Nephron (organoid): ENCODE measurements around the gene ARPC2.

ENCODE experiments used
- H3K27ac Mint-ChIP-seq, 3 experiments: 2 replicates each; pipeline ENCODE4 v1.8.0; 2020; ENCODE audit warnings: mixed read lengths in 3 of 3, mild to moderate bottlenecking in 2 of 3, moderate library complexity in 1 of 3
- H3K27me3 Mint-ChIP-seq: 2 replicates; pipeline ENCODE4 v1.8.0; 2021; ENCODE audit warnings: low read depth, mild to moderate bottlenecking, moderate library complexity, mixed read lengths
- H3K36me3 Mint-ChIP-seq: 2 replicates; pipeline ENCODE4 v1.8.0; 2020; ENCODE audit warnings: low read depth, mixed read lengths
- H3K4me1 Mint-ChIP-seq: 2 replicates; pipeline ENCODE4 v1.8.0; 2020; ENCODE audit warnings: mixed read lengths
- H3K4me3 Mint-ChIP-seq, 3 experiments: 2 replicates each; pipeline ENCODE4 v1.8.0; 2020; ENCODE audit warnings: mild to moderate bottlenecking in 3 of 3, mixed read lengths in 3 of 3, moderate library complexity in 2 of 3
- H3K9me3 Mint-ChIP-seq: 2 replicates; pipeline ENCODE4 v1.8.0; 2020; ENCODE audit warnings: mixed read lengths
- TF ChIP-seq, protein P1 (sequence below), 3 experiments: fragments of 200-600 bp; sonication (generic); IDR thresholded peaks; one replicate each; pipeline ENCODE4 v1.5.0; 2021; ENCODE audit warnings: antibody characterized with exemption in 3 of 3; ENCODE audit not compliant: unreplicated experiment in 3 of 3

ARPC2 gene

DNA sequence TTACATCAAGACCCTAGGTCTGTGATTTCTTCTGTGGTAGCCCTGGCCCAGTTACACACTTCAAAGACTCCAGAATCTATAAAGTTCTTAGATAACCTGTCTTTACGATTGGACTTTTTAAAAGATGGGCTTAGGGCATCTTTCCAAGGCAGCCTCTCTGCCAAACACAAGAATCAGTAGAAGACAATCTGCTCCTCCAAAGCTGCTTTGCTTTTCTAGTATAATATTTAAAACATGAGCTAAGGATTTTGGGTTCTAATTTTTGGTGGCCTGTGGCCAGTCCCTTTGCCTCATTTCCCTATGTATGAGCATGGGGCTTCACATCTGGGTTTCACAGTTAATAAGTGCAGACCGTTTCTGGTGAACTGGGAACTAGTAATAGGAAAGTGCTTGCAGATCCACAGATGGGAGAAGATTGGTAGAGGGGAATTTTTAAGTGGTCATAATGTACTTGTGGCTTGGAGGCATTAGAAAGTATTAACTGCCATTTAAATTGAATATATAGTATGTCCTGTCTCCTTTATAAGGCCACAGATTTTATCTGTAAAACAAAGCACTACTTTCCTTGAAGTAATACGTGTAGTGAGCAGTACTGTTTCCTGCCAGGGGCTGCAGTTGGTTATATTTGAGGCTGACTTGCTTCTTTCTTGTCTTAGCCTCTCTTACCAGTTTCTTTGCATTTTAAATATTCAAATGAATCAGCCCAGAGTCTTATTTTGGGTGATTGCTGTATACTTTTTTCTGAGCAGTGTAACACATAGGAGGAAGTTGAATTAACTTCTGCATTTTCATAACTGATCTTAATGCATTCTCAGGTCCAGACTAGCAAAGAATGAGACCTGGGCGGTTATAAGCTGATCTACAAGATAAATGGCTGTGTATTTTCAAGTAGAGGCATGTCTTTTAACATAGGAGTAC is 1.5 kb downstream of the ARPC2 start:
- peaks cover 6% of the 10 kb centered on the region for H3K27me3 Mint-ChIP-seq
- TF ChIP-seq, protein P1, sequence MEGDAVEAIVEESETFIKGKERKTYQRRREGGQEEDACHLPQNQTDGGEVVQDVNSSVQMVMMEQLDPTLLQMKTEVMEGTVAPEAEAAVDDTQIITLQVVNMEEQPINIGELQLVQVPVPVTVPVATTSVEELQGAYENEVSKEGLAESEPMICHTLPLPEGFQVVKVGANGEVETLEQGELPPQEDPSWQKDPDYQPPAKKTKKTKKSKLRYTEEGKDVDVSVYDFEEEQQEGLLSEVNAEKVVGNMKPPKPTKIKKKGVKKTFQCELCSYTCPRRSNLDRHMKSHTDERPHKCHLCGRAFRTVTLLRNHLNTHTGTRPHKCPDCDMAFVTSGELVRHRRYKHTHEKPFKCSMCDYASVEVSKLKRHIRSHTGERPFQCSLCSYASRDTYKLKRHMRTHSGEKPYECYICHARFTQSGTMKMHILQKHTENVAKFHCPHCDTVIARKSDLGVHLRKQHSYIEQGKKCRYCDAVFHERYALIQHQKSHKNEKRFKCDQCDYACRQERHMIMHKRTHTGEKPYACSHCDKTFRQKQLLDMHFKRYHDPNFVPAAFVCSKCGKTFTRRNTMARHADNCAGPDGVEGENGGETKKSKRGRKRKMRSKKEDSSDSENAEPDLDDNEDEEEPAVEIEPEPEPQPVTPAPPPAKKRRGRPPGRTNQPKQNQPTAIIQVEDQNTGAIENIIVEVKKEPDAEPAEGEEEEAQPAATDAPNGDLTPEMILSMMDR (IDR thresholded peaks at IDR 0.05; ENCODE audit: unreplicated experiment in 3 of 3): no peak
- H3K9me3 Mint-ChIP-seq: no peaks in the 10 kb centered on the region
- peak overlapping the region; percentile 86 to 95 (median 93) for H3K27ac Mint-ChIP-seq
- H3K4me3 Mint-ChIP-seq: peak overlapping the region; percentile 93
- peaks cover 46% of the 10 kb centered on the region for H3K4me1 Mint-ChIP-seq
- peaks cover 14% of the 10 kb centered on the region for H3K36me3 Mint-ChIP-seq

DNA sequence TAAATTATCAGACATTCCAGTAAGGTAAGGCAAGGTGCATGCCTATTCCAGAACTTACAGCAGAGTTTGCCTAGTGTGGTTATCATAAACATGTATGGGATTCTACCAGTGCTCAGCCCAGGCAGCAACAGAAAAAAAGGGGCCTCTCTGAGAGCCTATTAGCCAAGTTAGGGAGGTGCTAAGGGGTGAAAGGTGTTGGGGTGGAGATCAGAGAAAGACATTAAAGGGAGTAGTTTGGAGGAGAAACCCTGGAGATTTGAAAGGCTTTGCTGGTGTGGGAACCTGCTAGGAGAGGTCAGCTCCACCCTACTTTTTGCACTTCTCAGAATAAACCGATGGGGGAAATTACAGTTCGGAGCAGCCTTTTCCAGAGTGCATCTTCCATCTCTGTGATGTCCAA is 2.9 kb downstream of the ARPC2 start:
- no peaks in the 10 kb centered on the region for H3K9me3 Mint-ChIP-seq
- peaks cover 20% of the 10 kb centered on the region for H3K36me3 Mint-ChIP-seq
- peaks cover 50% of the 10 kb centered on the region for H3K4me1 Mint-ChIP-seq
- TF ChIP-seq, protein P1 (IDR thresholded peaks at IDR 0.05; ENCODE audit: unreplicated experiment in 3 of 3): no peak
- peaks cover 6% of the 10 kb centered on the region for H3K27me3 Mint-ChIP-seq
- H3K27ac Mint-ChIP-seq: peak overlapping the region in 2 of 3 experiments; percentile 29 to 69
- peak overlapping the region; percentile 93 for H3K4me3 Mint-ChIP-seq

DNA sequence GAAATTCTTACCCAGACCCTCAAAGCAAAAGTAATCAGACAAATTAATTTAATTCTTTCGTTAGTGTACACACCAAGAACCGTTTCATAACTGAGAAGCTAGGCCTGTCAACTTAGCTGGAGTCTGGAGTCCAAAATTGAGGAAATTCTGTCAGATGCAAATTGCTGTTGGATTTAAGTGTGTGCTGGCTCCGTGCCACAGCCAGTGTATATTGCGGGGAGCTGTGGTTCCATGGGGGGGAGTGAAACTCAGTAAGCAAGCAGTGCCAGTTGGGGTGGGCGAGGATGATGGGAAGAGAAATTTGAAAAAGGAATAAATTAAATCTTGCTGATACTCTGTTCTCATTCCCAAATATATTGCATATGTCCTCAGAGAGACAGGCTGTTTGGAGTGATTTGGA is 4.0 kb downstream of the ARPC2 start:
- no peak overlapping the region for H3K4me3 Mint-ChIP-seq
- H3K27ac Mint-ChIP-seq: no peak overlapping the region
- TF ChIP-seq, protein P1 (IDR thresholded peaks at IDR 0.05; ENCODE audit: unreplicated experiment in 3 of 3): no peak
- peaks cover 30% of the 10 kb centered on the region for H3K36me3 Mint-ChIP-seq
- no peaks in the 10 kb centered on the region for H3K9me3 Mint-ChIP-seq
- H3K27me3 Mint-ChIP-seq: peaks cover 6% of the 10 kb centered on the region
- H3K4me1 Mint-ChIP-seq: peaks cover 48% of the 10 kb centered on the region

DNA sequence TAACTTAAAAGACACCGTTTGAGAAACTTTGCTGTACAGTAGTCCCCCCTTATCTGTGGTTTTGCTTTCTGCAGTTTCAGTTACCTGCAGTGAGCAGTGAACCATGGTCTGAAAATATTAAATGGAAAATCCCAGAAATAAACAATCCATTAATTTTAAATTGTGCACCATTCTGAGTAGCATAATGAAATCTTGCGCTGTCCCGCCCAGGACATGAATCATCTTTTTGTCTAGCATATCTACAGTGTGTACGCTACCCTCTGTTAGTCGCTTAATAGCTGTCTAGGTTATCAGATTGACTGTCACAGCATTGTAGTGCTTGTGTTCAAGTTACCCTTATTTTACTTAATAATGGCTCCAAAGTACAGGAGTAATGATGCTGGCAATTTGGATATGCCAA is 6.1 kb downstream of the ARPC2 start:
- H3K9me3 Mint-ChIP-seq: no peaks in the 10 kb centered on the region
- TF ChIP-seq, protein P1 (IDR thresholded peaks at IDR 0.05; ENCODE audit: unreplicated experiment in 3 of 3): no peak
- no peak overlapping the region for H3K27ac Mint-ChIP-seq
- peaks cover 43% of the 10 kb centered on the region for H3K36me3 Mint-ChIP-seq
- H3K4me1 Mint-ChIP-seq: peaks cover 39% of the 10 kb centered on the region
- H3K27me3 Mint-ChIP-seq: peaks cover under 1% of the 10 kb centered on the region
- H3K4me3 Mint-ChIP-seq: no peak overlapping the region

DNA sequence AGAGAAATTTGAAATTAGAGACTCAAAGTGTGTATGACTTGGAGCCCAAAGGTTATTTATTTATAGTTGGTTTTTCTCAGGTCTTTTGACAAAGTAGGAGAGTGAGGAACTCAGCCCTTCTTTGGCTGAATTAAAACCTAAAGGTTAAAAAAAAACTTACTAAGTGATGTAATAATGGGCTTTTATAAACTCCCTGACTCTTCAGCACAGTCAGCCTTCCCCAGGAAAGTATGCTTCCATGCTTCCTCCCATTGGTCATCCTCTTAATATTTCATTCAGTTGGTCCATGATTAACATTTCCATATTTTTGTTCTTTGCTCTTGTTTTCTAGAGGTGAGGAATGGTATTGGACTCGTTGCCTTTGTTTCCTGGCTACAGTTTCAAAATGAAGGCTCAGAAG is 7.2 kb downstream of the ARPC2 start:
- Mint-ChIP-seq H3K27ac (no peak overlapping the region), H3K4me1 (peaks cover 28% of the 10 kb centered on the region), H3K36me3 (peaks cover 52% of the 10 kb centered on the region), H3K9me3 (no peaks in the 10 kb centered on the region), H3K4me3 (no peak overlapping the region), H3K27me3 (no peaks in the 10 kb centered on the region)
- TF ChIP-seq, protein P1 (IDR thresholded peaks at IDR 0.05; ENCODE audit: unreplicated experiment in 3 of 3): no peak

DNA sequence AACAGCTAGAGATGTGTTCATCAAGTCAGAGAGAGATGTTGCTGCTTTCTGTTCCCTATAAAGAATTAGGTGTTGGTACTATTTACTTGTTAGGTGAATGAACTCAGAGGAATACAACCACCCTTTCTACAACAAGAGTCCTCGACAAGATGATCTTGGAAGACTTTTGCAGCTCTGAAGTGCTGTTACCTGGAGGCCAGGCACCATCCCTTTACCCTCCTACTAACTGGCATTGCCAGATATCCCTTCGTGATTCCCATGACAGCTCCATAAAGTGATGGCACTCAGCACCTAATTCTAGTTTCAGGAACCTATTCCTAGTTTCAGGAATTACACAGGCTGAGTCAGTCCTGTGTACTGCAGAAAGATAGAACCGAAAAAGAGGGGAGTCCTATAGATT is 9.9 kb downstream of the ARPC2 start:
- H3K27me3 Mint-ChIP-seq: no peaks in the 10 kb centered on the region

More for the DNA sequence above, 9.9 kb downstream of the ARPC2 start:
- Mint-ChIP-seq H3K4me1 (peaks cover 4% of the 10 kb centered on the region), H3K36me3 (peaks cover 58% of the 10 kb centered on the region), H3K9me3 (no peaks in the 10 kb centered on the region), H3K27ac (no peak overlapping the region), H3K4me3 (no peak overlapping the region)
- TF ChIP-seq, protein P1 (IDR thresholded peaks at IDR 0.05; ENCODE audit: unreplicated experiment in 3 of 3): no peak
